HG03457 (cell line): Measurements from ENCODE around the gene GPR142.

Experiments used
- ATAC-seq: cut with Tn5 transposase; IDR thresholded peaks from one replicate; pipeline ENCODE4 v1.9.1; 2021; ENCODE audit warnings: moderate number of reproducible peaks; ENCODE audit not compliant: unreplicated experiment

Gene GPR142

DNA sequence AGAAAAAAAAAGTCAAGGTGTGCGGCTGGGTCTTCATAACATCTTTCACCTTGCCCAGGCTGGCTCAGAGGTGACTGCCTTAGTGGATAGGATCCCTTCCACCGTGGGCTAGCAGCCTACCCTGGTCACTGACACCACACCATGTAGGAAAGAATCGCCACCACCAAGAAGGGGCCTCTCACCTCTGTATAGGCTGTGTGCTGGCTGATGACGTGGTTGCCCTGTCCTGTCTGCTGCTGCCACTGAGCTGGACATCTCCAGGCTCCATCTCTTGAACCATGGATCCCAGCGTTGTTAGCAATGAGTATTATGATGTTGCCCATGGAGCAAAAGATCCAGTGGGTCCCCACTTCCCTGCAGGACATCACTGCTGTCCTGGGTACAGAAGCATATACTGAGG is at the start of gene GPR142:
Gene GPR142, plus strand, starts transcription at position 301 of the 400 bp plus-strand sequence. CDS start 2,035 bp downstream, outside the sequence.
- no peak for ATAC-seq

DNA sequence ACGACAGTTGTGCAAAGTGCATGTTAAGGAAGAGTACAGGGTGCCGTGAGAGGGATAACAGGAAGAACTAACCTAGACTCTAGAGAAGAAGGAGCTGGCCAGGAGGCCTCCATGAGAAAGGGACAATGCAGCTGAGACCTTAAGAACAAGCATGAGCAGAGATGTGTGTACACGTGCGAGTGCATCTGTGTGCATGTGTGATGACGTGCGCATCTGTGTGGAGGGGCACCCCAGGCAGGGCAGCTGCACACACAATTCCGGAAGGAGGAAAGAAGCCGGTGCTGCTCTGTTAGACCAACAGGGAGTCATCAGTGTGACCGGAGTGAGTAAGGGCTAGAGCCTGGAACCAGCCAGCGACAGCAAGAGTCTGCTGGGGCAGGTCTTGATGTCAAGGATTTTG is 48.9 kb upstream of the GPR142 start:
- no peak for ATAC-seq

DNA sequence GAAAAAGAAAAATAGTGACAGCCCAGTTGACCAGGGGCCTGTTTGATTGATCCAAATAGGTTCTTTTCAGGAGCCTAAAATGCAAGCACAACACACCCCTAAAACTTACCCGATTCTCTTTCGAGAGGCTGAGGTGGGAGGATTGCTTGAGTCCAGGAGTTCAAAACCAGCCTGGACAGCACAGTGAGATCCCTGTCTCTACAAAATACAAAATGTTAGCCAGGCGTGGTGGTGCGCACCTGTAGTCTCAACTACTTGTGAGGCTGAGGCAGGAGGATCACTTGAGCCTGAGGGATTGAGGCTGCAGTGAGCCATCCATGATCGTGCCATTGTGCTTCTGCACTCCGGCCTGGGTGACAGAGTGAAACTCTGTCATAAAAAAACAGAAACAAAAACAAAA is 42.8 kb upstream of the GPR142 start:
- no peak for ATAC-seq

- ATAC-seq: no peak
These were observed 41.9 kb upstream of the GPR142 start for GRCh38 chr17:74325376-74325742.

- ATAC-seq: no peak
These were observed 41.4 kb upstream of the GPR142 start, which contains the start of gene KIF19 for GRCh38 chr17:74325743-74326379. KIF19 (plus strand) TSS chr17:74326226; CDS start chr17:74326350, 124 bp downstream.

DNA sequence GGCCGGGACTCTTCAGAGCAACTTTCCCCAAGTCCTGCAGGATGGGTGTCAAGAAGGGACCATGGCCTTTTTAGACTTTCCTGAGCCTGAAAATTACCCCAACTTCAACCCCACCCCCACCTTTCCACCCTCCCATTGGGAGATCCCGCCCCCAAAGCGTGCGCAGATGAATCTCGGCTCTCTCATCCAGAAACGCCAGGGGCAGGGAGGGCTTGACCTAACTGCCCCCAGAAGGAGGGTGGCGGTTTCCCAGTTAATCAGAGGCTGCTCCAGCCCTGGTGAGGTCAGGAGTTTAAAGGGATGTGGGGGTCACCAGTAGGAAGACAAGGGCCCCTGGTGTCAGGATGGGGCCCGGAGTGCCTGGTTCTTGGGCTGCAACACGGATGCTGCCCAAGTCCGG is 40.8 kb upstream of the GPR142 start:
- ATAC-seq: no peak

DNA sequence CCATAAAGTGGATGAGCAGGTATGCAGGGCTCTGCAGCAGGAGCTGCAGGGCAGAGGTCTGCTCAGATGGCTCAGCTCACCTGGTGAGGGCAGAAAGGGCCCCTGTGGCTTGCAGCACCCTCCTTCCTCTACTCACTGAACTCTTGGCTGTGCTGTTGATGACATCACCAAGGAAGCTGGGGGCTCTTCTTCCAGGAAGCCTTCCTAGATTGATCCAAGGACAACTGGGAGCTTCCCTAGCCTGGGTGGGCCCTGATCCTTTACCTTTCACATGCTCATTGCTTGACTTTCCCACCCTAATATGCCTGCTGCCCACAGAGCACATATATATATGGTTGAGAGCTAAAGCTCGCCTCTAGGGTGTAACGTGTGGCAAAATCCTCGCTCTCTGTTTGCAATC is 38.8 kb upstream of the GPR142 start:
- ATAC-seq: no peak

DNA sequence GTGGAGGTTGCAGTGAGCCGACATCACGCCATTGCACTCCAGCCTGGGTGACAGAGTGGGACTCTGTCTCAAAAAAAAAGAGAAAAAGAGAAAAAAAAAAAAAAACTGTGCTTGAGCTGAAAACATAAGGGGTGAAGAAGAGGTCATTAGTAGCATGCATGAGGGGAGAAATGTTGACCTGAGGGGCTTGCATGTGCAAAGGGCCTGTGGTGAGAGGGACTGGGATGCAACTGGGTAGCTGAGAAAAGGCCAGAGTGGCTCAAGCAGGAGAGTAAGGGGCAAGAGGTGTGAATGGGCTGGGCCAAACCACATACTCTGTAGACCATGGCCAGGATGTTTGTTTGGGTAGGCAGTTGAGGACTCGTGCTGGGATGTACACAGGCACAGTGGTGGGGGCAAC is 37.9 kb upstream of the GPR142 start:
- no peak for ATAC-seq

GRCh38 chr17:74330446-74330845 is 36.9 kb upstream of the GPR142 start:
- ATAC-seq: no peak

DNA sequence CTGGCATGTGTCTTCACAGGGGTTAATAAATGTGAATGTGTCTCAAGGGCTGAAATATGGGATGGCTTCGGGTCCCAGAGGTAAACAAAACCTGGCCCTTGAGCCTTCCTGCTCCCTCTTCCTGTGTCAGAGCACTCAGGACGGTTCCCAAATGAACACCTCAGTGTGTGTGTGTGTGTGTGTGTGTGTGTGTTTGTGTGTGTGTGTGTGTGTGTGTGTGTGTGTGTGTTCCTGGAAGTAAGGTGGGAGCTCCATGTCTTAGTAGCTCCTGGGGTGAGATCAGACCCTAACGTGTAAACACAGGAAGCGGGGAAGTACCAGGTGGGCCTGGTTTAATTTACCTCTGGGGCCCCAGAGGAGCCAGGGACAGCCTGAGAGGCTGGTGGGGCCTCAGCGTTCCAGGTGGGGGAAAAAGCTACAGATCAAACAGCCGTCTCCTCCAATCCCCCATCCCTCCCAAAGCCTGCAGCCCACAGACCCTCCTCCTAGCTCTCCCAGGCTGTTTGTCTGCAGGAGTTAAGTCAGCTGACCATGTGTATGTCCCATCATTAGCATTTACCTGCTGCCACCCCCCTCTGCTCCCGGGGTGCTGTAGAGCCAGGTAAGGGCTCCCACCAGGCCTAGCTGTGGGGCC is 35.2 kb upstream of the GPR142 start:
- no peak for ATAC-seq

- ATAC-seq: no peak
These were observed 34.5 kb upstream of the GPR142 start for GRCh38 chr17:74332763-74333283.

- ATAC-seq: no peak
These were observed 32.8 kb upstream of the GPR142 start for GRCh38 chr17:74334393-74335039.

- no peak for ATAC-seq
These were observed 31.7 kb upstream of the GPR142 start for GRCh38 chr17:74335529-74336062.

DNA sequence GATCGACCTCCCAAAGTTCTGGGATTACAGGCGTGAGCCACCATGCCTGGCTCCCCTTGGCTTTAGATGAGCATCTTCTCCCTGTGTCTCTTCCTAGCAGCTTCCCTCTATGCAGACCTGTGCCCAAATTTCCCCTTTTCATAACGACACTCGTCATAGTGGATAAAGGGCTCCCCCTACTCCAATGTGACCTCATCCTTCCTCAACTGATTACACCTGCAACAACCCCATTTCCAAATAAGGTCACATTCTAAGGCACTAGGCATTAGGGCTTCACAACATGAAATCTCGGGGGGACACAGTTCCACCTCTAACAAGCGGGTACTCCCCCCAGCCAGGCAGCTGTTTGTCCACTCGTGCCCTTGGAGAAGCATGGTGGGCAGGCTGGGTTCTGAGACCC is 31.0 kb upstream of the GPR142 start:
- ATAC-seq: no peak

DNA sequence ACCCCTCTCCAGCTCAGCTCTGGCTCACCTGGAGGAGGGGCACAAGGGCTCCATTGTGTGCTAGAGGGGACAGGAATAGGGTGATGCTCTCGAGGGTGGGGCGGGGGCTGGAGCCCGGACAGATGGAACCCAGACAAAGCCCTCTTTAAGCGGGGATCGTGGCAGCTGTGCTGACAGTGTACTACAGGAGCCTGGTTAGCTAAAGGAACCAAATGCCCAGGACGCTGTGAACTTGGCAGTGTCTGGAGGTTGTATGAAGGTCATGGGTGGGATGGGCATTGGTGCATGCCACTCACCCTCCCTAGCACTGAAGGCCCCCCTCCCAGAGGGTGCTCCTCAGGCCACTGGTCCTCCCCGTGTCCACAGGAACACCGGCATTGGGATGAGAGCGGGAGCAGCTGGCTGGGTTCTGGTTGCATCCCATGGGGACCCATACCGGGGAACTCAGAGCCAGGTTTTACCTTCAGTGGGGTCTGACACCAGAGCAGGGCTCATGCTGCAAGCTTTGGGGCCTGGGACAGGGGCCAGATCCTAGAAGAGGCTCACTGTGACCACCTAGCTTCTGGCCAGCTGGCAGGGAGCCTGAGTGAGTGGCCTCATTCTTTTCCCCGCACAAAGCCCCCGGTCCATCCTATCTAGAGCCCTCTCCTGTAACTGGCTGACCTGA is 29.3 kb upstream of the GPR142 start:
- ATAC-seq: no peak

DNA sequence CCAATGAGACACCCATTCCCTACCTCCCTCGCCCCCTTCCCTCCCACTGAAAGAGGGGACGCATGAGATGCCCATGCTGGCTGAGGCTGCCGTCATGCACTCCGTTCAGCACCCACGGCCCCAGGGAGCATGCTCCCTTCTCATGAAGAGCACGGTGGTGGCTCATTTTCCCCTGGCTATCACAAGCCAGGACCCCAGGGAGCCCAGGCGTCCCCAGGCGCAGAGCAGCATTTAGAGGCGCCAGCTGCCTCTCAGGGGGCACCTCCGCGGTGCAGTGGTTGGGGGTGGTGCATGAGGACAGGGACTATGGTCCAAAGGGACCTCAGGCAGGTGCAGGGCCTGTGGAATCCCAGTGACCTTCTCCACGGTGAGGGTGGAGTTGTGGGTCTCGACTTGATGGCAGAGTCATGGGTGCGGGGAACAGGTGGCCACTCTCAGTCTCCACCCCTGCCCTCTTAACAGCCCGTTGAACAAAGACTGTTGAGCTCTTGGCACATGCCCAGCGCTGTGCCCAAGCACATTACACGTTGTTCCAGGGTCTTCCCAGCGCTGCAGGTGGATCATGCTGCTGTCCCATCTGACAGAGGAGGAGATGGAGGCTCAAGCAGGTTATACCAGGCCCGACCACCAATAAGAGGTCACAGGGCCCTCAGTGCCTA is 27.6 kb upstream of the GPR142 start:
- no peak for ATAC-seq

DNA sequence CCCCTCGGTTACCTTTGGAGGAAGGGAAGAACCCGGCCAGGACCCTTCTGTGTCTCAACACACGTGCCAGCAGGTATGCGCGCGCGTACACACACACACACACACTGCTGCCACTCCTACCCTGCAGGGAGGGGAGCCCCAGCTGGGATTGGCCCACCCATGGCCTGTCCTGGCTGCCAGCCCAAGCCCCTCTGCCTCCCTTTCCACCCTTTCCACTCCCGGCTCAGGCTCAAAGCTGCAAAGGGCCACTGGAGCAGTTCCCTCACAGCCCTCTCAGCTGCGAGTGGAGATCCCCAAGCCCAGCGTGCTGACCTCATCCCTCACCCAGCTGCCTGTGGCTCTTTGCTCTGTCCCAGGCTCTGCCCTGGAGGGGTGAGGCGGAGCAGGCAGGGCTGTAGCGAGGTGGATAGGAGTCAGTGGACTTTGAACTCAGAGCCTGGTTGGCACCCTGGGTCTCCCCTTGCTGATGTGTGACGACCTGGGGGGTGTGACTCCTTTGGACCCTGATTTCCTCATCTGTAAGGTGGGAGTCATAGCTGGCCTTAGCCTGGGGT is 26.8 kb upstream of the GPR142 start:
- no peak for ATAC-seq

DNA sequence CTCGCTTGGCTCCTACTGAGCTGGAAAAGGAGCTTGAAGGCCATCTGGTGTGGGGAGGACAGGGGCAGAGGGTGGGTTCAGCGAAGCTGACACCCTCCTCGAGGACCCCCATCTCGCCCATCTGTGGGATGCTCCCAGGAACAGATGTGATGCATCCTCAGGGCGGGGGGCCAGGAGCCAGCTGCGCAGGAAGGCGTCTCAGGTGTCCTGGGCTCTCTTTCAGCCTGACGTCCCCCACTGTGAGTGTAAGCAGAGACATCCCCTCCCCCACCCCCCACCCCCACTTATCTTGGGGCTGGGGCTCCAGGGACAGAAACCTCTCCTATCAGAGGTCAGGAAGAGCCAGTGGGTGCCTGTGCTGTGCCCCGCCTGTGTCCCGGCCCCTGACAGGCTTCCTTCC is 25.1 kb upstream of the GPR142 start:
- no peak for ATAC-seq

DNA sequence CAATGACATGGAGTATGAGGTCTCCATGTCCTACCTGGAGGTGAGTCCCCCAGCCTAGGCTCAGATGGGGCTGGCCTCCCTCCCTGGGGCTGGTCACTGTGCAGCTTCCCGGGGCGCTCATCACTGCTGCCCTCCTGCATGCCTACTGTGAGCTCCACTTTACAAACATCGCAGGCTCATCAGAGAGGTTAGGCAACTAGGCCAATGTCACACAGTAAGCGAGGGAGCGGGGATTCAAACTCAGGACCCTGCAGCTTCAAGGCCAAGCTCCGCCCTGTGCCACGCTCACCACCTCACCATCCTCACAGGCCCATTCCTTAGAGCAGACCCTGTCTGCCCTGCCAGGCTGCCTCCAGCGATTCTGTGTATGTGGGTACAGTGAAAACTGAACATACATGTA is 24.2 kb upstream of the GPR142 start:
- ATAC-seq: no peak

DNA sequence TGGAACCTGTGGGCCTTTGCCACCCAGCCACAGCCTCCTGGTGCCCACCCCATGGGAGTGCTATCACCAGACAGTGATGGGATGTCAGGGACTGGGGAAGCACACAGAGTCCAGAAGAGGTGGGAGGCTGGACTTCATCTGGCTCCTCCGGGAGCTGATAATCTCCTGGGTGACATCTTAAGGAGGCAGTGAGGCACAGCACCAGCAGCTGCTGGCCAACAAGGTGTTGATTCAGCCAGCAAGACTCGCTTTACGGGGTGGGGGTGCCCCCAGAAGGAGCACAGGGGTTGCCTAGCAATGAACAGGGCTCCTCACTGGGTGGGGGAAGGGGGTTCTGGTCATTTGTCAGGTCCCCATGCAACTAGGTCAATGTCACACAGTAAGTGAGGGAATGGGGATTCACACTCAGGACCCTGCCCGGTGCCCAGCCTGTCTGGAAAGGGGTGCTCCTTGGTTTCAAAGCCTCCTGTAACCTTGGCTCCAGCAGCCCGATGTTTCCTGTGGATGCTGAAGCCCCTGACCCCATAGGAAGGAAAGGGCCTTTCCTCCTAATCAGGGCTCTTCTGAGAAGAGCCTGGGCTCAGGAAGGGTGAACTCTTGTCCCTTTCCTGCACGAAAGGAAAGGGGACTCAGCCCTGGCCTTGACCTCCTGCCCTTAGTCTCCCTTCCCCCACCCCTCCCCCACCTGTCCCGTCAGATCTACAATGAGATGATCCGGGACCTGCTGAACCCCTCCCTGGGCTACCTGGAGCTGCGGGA is 23.6 kb upstream of the GPR142 start:
- ATAC-seq: no peak
